Activated CD8-positive, alpha-beta T cell treated with anti-CD3 and anti-CD28 coated beads for 36 hours (primary cell): ENCODE results near the gene TMC4. TPM values are rescaled to one million over a fixed set of nuclear protein-coding genes. Genes with fewer than 3 reads are reported as not detected.

Experiments used
- ATAC-seq: fragments of 200-7000 bp; cut with Tn5 transposase; one replicate; pipeline ENCODE4 v1.10.0; 2021; ENCODE audit warnings: mild to moderate bottlenecking, moderate library complexity
- CTCF ChIA-PET: fragments of 350-600 bp; sonication (Branson Sonifier 250); formaldehyde crosslinking; loops from one replicate; lab custom pipeline; 2021; ENCODE audit warnings: antibody characterized with exemption; lab: Charles Lee
- POLR2A ChIA-PET: fragments of 350-600 bp; sonication (Branson Sonifier 250); formaldehyde crosslinking; loops from one replicate; lab custom pipeline; 2021; ENCODE audit warnings: antibody characterized with exemption; lab: Charles Lee
- DNase-seq: peaks from one replicate; pipeline ENCODE4 v3.0.0-alpha.2; 2020
- H3K27ac Mint-ChIP-seq: one replicate; pipeline ENCODE4 v1.8.0; 2021; ENCODE audit warnings: mild to moderate bottlenecking, mixed read lengths
- H3K27me3 Mint-ChIP-seq: one replicate; pipeline ENCODE4 v1.8.0; 2021; ENCODE audit warnings: mixed read lengths
- H3K36me3 Mint-ChIP-seq: one replicate; pipeline ENCODE4 v1.8.0; 2021; ENCODE audit warnings: low read depth, mixed read lengths
- H3K4me1 Mint-ChIP-seq: one replicate; pipeline ENCODE4 v1.8.0; 2021; ENCODE audit warnings: low read depth, mixed read lengths
- H3K4me3 Mint-ChIP-seq: one replicate; pipeline ENCODE4 v1.8.0; 2021; ENCODE audit warnings: mild to moderate bottlenecking, moderate library complexity, mixed read lengths
- H3K9me3 Mint-ChIP-seq: one replicate; pipeline ENCODE4 v1.8.0; 2021; ENCODE audit warnings: mixed read lengths
- CTCF ChIP-seq: fragments of 200-600 bp; IDR thresholded peaks from one replicate; pipeline ENCODE4 v1.8.0; 2022; ENCODE audit warnings: antibody characterized with exemption, mild to moderate bottlenecking
- intact Hi-C: fragments of 100-400 bp; cut with micrococcal nuclease; formaldehyde crosslinking; loops from one replicate; pipeline ENCODE4 v1.10.0; 2022
- total RNA-seq, 2 experiments: library from RNA; stranded (reverse); gene quantifications; one replicate each; pipeline ENCODE4 v1.2.3, GENCODE V29; 2021

The TMC4 gene
- total RNA-seq, 2 experiments from 2014 or later, result 0.54 TPM; not detected in 1

GRCh38 chr19:54162884-54163283 is 10.1 kb downstream of the TMC4 start:
- Mint-ChIP-seq H3K4me3 (peak overlapping the region; percentile 76), H3K4me1 (peaks cover 39% of the 10 kb centered on the region), H3K27me3 (peaks cover 13% of the 10 kb centered on the region), H3K27ac (no peak overlapping the region), H3K9me3 (no peaks in the 10 kb centered on the region), H3K36me3 (peaks cover 3% of the 10 kb centered on the region)
- intact Hi-C loops, result no loop called here
- TF ChIP-seq CTCF, result no peak
- ATAC-seq, result no peak
- CTCF ChIA-PET, result no interaction called here
- DNase-seq, result no peak
- POLR2A ChIA-PET, result interaction anchor here (0.6 to 1.4 kb wide), 2 partner anchors 46 to 47 kb away, joined by 3 to 6 read pairs; partner anchors contain the start of genes PRPF31 and TFPT

- DNase-seq (peak; percentile 91), ATAC-seq (peak; percentile 21)
- Mint-ChIP-seq H3K4me3 (peak overlapping the region; percentile 76), H3K4me1 (peaks cover 39% of the 10 kb centered on the region), H3K36me3 (peaks cover 3% of the 10 kb centered on the region), H3K9me3 (no peaks in the 10 kb centered on the region), H3K27me3 (peaks cover 13% of the 10 kb centered on the region), H3K27ac (no peak overlapping the region)
- ChIA-PET POLR2A (interaction anchor here (0.6 kb wide), 1 partner anchor 47 kb away, joined by 3 read pairs; no protein-coding TSS in a partner anchor), CTCF (no interaction called here)
- TF ChIP-seq CTCF, result no peak
- intact Hi-C loops, result no loop called here
Observed at GRCh38 chr19:54162241-54162805, 10.6 kb downstream of the TMC4 start.

GRCh38 chr19:54160854-54161253 is 12.1 kb downstream of the TMC4 start:
- peak overlapping the region; percentile 86 for H3K4me3 Mint-ChIP-seq
- peaks cover 13% of the 10 kb centered on the region for H3K27me3 Mint-ChIP-seq
- peaks cover 3% of the 10 kb centered on the region for H3K36me3 Mint-ChIP-seq
- intact Hi-C loops, result no loop called here
- POLR2A ChIA-PET, result interaction anchor here (0.6 to 3.1 kb wide), 7 partner anchors 10 to 45 kb away, joined by 3 to 33 read pairs (median 10); partner anchors contain the start of genes MBOAT7, PRPF31, RPS9 and TFPT
- TF ChIP-seq CTCF, result no peak
- ATAC-seq, result no peak
- H3K4me1 Mint-ChIP-seq, result peaks cover 42% of the 10 kb centered on the region
- H3K27ac Mint-ChIP-seq, result peak overlapping the region; percentile 92
- H3K9me3 Mint-ChIP-seq, result no peaks in the 10 kb centered on the region
- CTCF ChIA-PET, result interaction anchor here (1.0 kb wide), 1 partner anchor 9 kb away, joined by 3 read pairs; no protein-coding TSS in a partner anchor
- no peak for DNase-seq

GRCh38 chr19:54160182-54160811 is 12.7 kb downstream of the TMC4 start:
- POLR2A ChIA-PET, result interaction anchor here (0.8 to 3.1 kb wide), 14 partner anchors 8 to 291 kb away, joined by 3 to 33 read pairs (median 8); partner anchors contain the start of genes MBOAT7, PRPF31, RPS9 and TFPT
- no peak for TF ChIP-seq CTCF
- Mint-ChIP-seq H3K9me3 (no peaks in the 10 kb centered on the region), H3K27me3 (peaks cover 8% of the 10 kb centered on the region), H3K36me3 (peaks cover 5% of the 10 kb centered on the region), H3K4me3 (peak overlapping the region; percentile 86), H3K27ac (peak overlapping the region; percentile 92), H3K4me1 (peaks cover 44% of the 10 kb centered on the region)
- intact Hi-C loops, result no loop called here
- ATAC-seq, result no peak
- no peak for DNase-seq
- CTCF ChIA-PET, result interaction anchor here (1.0 to 2.3 kb wide), 3 partner anchors 10 to 28 kb away, joined by 3 to 8 read pairs (median 3); partner anchors contain the start of gene MBOAT7
